Measurements from ENCODE around the gene KRTAP4-4.
"Not testable (repeated sequence)": the region's sequence is repeated elsewhere in the genome, so short reads cannot be mapped to it uniquely, and the experiment has no call there.

KRTAP4-4 gene

DNA sequence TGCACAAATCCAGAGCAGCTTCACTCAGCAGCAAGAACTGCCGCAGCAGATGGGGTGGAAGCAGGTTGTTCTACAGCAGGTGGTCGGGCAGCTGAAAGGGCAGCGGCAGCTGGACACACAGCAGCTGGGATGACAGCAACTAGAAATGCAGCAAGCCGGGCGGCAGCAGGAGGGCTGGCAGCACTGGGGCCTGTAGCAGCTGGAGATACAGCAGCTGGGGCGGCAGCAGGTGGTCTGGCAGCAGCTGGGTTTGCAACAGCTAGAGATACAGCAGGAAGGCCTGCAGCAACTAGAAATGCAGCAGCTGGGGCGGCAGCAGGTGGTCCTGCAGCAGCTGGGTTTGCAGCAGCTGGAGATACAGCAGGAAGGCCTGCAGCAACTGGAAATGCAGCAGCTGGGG lies 7.0 kb upstream of the KRTAP4-4 start:
- Mint-ChIP-seq H3K27me3 (no peaks in the 10 kb centered on the region), H3K4me1 (ENCODE audit: low read depth) (no peaks in the 10 kb centered on the region), H3K4me3 (no peak overlapping the region), H3K36me3 (ENCODE audit: low read depth) (no peaks in the 10 kb centered on the region), H3K9me3 (no peaks in the 10 kb centered on the region), H3K27ac (no peak overlapping the region)

DNA sequence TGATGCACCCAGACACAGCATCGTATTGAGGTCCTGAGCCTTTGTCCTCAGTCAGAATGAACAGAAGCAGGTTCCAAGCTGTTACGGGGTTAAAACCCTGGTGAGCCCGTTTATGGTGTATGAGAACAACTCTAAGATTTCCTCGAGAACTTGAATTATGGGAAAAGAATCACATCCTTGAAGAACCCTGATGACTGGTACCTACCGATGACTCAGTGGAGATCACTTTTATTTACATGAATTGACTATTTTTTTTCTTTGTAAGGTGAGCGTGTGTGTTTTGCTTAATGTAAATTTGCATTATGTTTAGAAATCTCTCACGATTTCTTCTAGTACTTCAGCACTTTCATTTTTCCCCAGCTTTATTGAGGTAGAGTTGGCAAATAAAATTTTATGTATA lies 3.3 kb upstream of the KRTAP4-4 start:
- no peaks in the 10 kb centered on the region for H3K9me3 Mint-ChIP-seq
- H3K27me3 Mint-ChIP-seq = no peaks in the 10 kb centered on the region
- H3K4me1 Mint-ChIP-seq (ENCODE audit: low read depth) = no peaks in the 10 kb centered on the region
- no peaks in the 10 kb centered on the region for H3K36me3 Mint-ChIP-seq (ENCODE audit: low read depth)
- H3K27ac Mint-ChIP-seq = no peak overlapping the region
- no peak overlapping the region for H3K4me3 Mint-ChIP-seq

DNA sequence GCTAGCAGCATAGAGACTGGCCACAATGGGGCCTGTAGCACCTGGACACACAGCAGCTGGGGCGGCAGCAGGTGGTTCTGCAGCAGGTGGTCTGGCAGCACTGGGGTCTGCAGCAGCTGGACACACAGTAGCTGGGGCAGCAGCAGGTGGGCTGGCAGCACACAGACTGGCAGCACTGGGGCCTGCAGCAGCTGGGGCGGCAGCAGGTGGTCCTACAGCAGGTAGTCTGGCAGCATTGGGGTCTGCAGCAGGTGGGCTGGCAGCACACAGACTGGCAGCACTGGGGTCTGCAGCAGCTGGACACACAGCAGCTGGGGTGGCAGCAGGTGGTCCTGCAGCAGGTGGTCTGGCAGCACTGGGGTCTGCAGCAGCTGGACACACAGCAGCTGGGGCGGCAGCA lies 358 bp downstream of the KRTAP4-4 start:
- H3K36me3 Mint-ChIP-seq (ENCODE audit: low read depth); H3K27me3 Mint-ChIP-seq; H3K4me1 Mint-ChIP-seq (ENCODE audit: low read depth); H3K27ac Mint-ChIP-seq; H3K4me3 Mint-ChIP-seq; H3K9me3 Mint-ChIP-seq: not testable (repeated sequence)

DNA sequence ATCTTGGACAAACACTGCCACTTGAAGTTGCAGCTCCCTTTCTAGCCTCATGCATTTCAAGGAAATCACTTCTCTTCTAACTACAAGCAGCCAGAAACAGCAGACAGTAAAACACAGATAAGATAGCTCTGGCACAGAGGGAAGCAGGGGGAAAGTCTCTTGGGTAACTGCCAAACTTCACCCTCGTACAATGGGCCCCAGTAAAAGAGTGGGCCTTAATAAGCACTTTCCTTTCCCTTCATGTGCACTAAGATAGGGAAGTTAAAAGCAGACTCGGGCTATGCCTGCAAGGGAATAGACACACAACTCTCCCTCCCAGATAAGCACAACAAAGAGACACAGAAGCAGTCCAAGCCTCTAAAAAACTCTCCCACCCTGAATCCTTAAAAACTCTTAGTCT lies 6.7 kb downstream of the KRTAP4-4 start:
- H3K4me3 Mint-ChIP-seq = no peak overlapping the region
- no peaks in the 10 kb centered on the region for H3K4me1 Mint-ChIP-seq (ENCODE audit: low read depth)
- no peaks in the 10 kb centered on the region for H3K36me3 Mint-ChIP-seq (ENCODE audit: low read depth)
- H3K9me3 Mint-ChIP-seq = no peaks in the 10 kb centered on the region
- H3K27me3 Mint-ChIP-seq = peaks cover 3% of the 10 kb centered on the region
- no peak overlapping the region for H3K27ac Mint-ChIP-seq

DNA sequence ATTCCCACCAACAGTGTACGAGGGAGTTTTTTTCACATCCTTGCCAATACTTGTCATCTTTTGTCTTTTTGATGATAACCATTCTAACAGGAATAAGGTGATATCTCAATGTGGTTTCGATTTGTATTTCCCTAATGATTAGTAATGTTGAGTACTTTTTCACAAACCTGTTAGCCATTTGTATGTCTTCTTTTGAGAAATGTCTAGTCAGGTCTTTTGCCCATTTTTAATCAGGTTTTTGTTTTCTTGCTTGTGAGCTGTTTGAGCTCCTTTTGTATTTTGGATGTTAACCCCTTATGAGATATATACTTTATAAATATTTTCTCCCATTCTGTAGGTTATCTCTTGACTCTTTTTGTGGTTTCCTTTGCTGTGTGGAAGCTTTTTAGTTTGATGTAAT lies 9.0 kb downstream of the KRTAP4-4 start:
- Mint-ChIP-seq H3K27ac (no peak overlapping the region), H3K4me1 (ENCODE audit: low read depth) (no peaks in the 10 kb centered on the region), H3K36me3 (ENCODE audit: low read depth) (no peaks in the 10 kb centered on the region), H3K9me3 (no peaks in the 10 kb centered on the region), H3K4me3 (no peak overlapping the region), H3K27me3 (peaks cover 3% of the 10 kb centered on the region)

DNA sequence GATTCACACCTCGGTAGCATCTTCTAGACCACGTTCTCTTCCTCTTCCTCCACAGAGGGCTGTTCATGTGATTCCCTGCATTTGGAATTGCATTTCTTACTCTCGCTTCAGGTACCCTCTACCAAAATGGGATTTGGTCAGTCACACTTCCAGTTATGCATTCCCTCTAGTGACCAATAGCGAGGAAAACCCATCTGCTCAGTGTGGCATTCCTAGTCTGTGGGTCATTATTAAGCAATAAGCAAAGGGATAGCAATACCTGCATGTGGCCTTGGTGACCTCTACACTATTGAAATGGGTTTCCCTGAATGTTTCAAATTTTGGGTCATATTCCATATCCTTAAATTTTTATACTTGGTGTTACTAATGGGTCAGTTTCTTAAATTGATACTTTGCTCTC lies 10.5 kb downstream of the KRTAP4-4 start:
- peaks cover 3% of the 10 kb centered on the region for H3K27me3 Mint-ChIP-seq
- H3K27ac Mint-ChIP-seq = no peak overlapping the region
- no peaks in the 10 kb centered on the region for H3K9me3 Mint-ChIP-seq
- H3K4me1 Mint-ChIP-seq (ENCODE audit: low read depth) = no peaks in the 10 kb centered on the region
- no peaks in the 10 kb centered on the region for H3K36me3 Mint-ChIP-seq (ENCODE audit: low read depth)
- H3K4me3 Mint-ChIP-seq = no peak overlapping the region

DNA sequence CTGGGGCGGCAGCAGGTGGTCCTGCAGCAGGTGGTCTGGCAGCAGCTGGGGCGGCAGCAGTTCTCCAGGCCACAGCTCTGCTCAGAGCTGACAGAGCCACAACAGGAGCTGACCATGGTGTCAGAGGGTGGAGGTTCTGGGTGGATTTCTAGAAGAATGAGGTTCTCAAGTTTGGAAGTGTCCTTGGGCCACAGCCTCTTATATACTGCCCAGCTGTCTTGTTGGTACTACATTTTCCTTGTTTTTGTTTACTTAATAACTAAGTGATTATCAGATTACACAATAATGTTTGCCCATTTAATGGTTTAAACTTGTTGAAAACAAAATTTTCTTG lies 10.9 kb downstream of the KRTAP4-4 start, which contains the start of gene KRTAP4-5:
Gene KRTAP4-5 (minus strand): TSS at position 174 of the 334 bp plus-strand sequence. CDS start 58 bp downstream, at position 116.
- H3K27me3 Mint-ChIP-seq = peaks cover 3% of the 10 kb centered on the region

DNA sequence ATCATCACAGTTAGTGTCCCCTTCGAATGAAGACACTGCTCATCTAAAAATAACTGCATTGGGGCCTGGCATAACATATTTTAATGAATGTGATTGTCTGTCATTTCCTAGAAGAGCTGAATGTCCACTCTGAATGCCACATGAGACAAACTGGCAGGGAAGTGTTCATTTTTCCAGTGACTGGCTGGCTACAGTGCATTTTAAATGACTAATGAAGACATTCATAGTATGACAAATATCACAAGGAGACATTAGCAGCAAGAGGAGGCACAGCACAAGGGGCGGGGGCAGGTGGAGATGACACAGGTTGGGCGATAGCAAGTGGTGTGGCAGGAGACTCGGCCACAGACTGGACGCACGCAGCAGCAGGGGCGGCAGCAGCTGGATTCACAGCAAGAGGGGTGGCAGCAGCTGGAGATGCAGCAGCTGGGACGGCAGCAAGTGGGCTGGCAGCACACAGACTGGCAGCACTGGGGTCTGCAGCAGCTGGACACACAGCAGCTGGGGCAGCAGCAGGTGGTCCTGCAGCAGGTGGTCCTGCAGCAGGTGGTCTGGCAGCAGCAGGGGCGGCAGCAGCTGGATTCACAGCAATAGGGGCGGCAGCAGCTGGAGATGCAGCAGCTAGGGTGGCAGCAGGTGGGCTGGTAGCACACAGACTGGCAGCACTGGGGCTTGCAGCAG lies 11.4 kb downstream of the KRTAP4-4 start:
- not testable (repeated sequence) for H3K27me3 Mint-ChIP-seq; H3K36me3 Mint-ChIP-seq (ENCODE audit: low read depth)

More for the DNA sequence above, 10.9 kb downstream of the KRTAP4-4 start, which contains the start of gene KRTAP4-5:
- Mint-ChIP-seq H3K4me1 (ENCODE audit: low read depth) (no peaks in the 10 kb centered on the region), H3K36me3 (ENCODE audit: low read depth) (no peaks in the 10 kb centered on the region), H3K27ac (no peak within 1 kb of the TSS), H3K9me3 (no peaks in the 10 kb centered on the region), H3K4me3 (no peak within 1 kb of the TSS)

DNA sequence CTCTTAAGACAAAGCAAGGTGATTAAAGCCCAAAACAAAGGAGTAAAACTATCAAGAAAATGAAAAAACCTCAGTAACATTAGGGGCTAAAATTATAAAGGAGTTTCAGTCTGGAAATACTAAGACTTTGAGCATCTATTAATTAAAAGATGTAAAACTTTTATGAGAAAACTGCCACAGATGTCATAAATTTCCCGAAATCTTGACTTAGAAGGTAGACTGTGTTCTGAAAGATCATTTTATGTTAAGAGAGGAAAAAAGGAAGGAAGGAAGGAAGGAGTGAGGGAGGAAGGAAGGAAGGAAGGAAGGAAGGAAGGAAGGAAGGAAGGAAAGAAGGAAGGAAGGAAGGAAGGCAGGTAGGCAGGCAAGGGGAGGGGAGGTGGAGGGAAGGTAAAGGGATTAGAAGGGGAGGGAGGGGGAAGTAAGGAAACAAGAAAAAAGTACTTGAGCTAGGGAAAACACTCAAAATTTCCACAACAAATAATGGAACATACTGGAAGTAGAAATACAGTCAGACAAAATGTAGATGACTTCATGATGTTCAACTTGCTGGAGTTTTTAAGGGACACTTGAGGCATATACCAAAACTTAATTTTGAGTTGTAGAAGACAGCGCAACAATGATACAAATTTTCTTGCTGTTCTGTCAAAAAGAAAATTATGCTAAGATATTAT lies 12.9 kb downstream of the KRTAP4-4 start:
- no peaks in the 10 kb centered on the region for H3K4me1 Mint-ChIP-seq (ENCODE audit: low read depth)
- H3K9me3 Mint-ChIP-seq = peaks cover 12% of the 10 kb centered on the region
- H3K27ac Mint-ChIP-seq = no peak overlapping the region
- H3K27me3 Mint-ChIP-seq = no peaks in the 10 kb centered on the region
- peaks cover 5% of the 10 kb centered on the region for H3K36me3 Mint-ChIP-seq (ENCODE audit: low read depth)
- no peak overlapping the region for H3K4me3 Mint-ChIP-seq

More for the DNA sequence above, 11.4 kb downstream of the KRTAP4-4 start:
- H3K4me3 Mint-ChIP-seq; H3K27ac Mint-ChIP-seq; H3K4me1 Mint-ChIP-seq (ENCODE audit: low read depth); H3K9me3 Mint-ChIP-seq: not testable (repeated sequence)

DNA sequence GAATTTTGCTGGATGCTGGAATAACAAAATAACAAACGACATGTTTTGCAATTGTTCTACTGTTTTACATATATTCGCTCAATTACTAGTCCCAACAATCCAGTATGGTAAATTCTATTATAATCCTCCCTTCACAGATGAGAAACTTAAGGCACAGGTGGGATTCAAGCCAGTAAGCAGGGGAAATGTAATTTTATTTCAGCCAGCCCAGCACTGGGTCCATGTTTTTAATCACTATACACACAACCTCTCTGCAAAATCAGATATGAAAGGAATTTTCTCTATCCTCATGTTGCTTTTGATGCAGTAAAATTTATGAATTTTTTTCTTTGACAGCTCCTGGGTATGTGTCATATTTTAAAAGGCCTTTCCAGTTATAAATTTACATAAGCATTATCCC lies 15.3 kb downstream of the KRTAP4-4 start:
- Mint-ChIP-seq H3K9me3 (peaks cover 25% of the 10 kb centered on the region), H3K36me3 (ENCODE audit: low read depth) (peaks cover 5% of the 10 kb centered on the region), H3K4me3 (no peak overlapping the region), H3K27me3 (no peaks in the 10 kb centered on the region), H3K27ac (no peak overlapping the region), H3K4me1 (ENCODE audit: low read depth) (no peaks in the 10 kb centered on the region)

DNA sequence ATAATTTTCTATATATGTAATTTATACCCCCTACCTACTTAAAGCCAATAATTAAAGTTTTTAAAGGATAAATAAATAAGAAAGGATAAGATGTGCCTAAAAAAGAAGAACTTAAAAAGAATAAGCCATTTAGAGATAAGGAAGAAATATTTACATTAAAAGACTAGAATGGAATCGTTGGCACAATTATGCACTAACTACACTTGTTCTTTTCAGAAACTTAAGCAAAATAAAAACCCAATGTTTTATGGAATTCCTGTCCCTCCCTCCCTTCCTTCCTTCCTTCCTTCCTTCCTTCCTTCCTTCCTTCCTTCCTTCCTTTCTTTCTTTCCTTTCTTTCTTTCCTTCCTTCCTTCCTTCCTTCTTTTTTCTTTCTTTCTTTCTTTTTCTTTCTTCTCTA lies 15.7 kb downstream of the KRTAP4-4 start:
- no peak overlapping the region for H3K4me3 Mint-ChIP-seq
- no peaks in the 10 kb centered on the region for H3K27me3 Mint-ChIP-seq
- H3K4me1 Mint-ChIP-seq (ENCODE audit: low read depth) = no peaks in the 10 kb centered on the region
- H3K36me3 Mint-ChIP-seq (ENCODE audit: low read depth) = peaks cover 5% of the 10 kb centered on the region
- H3K9me3 Mint-ChIP-seq = peaks cover 25% of the 10 kb centered on the region
- no peak overlapping the region for H3K27ac Mint-ChIP-seq

DNA sequence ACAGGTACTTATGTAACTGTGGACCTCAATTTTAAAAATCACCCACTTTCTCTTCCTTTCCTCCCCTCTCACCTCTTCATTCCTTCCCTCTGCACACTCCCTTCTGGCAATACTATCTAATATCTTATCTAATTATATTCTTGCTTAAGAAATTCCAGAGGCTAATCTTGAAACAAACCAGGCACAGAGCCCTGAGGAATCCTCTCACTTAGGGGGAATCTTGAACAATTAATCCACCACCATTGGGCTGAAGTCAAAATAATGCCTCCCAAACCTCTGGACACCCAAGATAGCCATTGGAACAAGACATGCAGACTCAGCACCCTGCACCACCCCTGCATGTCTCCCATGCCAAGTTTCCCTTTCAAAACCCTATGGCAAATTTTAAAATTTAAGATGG lies 19.2 kb downstream of the KRTAP4-4 start:
- Mint-ChIP-seq H3K4me1 (ENCODE audit: low read depth) (no peaks in the 10 kb centered on the region), H3K4me3 (no peak overlapping the region), H3K36me3 (ENCODE audit: low read depth) (peaks cover 9% of the 10 kb centered on the region), H3K27me3 (no peaks in the 10 kb centered on the region), H3K27ac (no peak overlapping the region), H3K9me3 (peaks cover 38% of the 10 kb centered on the region)

DNA sequence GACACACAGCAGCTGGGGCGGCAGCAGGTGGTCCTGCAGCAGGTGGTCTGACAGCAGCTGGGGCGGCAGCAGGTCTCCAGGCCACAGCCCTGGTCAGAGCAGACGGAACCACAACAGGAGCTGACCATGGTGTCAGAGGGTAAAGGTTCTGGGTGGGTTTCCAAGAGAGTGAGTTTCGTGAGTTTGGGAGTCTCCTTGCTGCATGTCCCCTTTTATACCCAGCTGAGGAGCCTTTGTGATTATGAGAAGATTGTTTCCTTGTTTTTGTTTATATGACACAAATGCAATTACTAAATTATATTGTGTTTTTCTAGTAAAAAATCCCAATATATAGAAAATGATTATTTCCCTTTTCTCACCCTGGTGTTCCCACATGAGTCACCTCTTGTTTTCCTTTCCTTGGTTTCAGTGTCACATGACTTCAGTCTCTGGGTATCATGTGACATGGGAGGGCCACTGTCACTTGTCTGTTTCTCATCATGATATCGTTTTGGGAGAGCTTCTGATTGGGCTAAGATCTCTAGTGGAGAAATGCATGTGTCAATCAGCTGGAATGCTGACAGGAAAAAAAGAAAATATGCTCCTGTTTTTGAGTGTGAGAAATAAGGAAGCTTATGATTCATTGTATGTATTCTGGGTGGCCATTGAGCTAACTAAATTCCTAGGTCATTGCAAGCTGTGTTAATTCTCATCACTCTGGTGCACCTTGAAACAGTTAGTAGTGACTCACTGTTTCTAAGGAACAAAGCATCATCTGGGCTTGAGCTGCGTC lies 20.0 kb downstream of the KRTAP4-4 start, which contains the start of gene KRTAP4-6:
Gene KRTAP4-6 (minus strand): TSS at position 185 of the 772 bp plus-strand sequence. CDS start 57 bp downstream, at position 128.
- no peaks in the 10 kb centered on the region for H3K4me1 Mint-ChIP-seq (ENCODE audit: low read depth)
- H3K4me3 Mint-ChIP-seq = no peak within 1 kb of the TSS
- H3K27me3 Mint-ChIP-seq = no peaks in the 10 kb centered on the region
- no peak within 1 kb of the TSS for H3K27ac Mint-ChIP-seq
- H3K9me3 Mint-ChIP-seq = peaks cover 38% of the 10 kb centered on the region
- H3K36me3 Mint-ChIP-seq (ENCODE audit: low read depth) = peaks cover 9% of the 10 kb centered on the region

DNA sequence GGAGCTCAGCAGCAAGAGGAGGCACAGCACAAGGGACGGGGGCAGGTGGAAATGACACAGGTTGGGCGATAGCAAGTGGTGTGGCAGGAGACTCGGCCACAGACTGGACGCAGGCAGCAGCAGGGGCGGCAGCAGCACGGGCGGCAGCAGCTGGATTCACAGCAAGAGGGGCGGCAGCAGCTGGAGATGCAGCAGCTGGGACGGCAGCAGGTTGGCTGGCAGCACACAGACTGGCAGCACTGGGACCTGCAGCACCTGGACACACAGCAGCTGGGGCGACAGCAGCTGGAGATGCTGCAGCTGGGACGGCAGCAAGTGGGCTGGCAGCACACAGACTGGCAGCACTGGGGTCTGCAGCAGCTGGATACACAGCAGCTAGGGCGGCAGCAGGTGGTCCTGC lies 20.7 kb downstream of the KRTAP4-4 start:
- not testable (repeated sequence) for H3K27ac Mint-ChIP-seq; H3K36me3 Mint-ChIP-seq (ENCODE audit: low read depth); H3K27me3 Mint-ChIP-seq; H3K4me3 Mint-ChIP-seq; H3K4me1 Mint-ChIP-seq (ENCODE audit: low read depth)
- peaks cover 38% of the 10 kb centered on the region for H3K9me3 Mint-ChIP-seq
